Natural killer cell treated with Interleukin-12 subunit alpha and Interleukin-12 subunit beta and Interleukin-15 and Interleukin-18, amount 100 ng/mL, for 72 hours (primary cell): ENCODE measurements around the gene NIN. TPM values are rescaled to one million over a fixed set of nuclear protein-coding genes. Genes with fewer than 3 reads are reported as not detected.

Experiments
- ATAC-seq, 2 donors: fragments of 150-1000 bp; cut with Tn5 transposase in 1 of 2; sonication (Bioruptor Pico), chemical (Tn5 transposase) in 1 of 2; 2 replicates each; pipeline ENCODE4 v1.10.0; 2021
- DNase-seq: peaks from one replicate; pipeline ENCODE4 v3.0.0; 2022; ENCODE audit warnings: low spot score
- H3K27ac Mint-ChIP-seq, 2 donors: 1 replicate in 1 of 2; 2 replicates in 1 of 2; pipeline ENCODE4 v1.8.0; 2022; ENCODE audit warnings: mixed read lengths in 2 of 2, mild to moderate bottlenecking in 1 of 2, moderate library complexity in 1 of 2
- H3K27me3 Mint-ChIP-seq, 2 donors: 1 replicate in 1 of 2; 2 replicates in 1 of 2; pipeline ENCODE4 v1.8.0; 2022; ENCODE audit warnings: mixed read lengths in 2 of 2
- H3K36me3 Mint-ChIP-seq: one replicate; pipeline ENCODE4 v1.8.0; 2022; ENCODE audit warnings: mixed read lengths
- H3K4me1 Mint-ChIP-seq, 2 donors: 1 replicate in 1 of 2; 2 replicates in 1 of 2; pipeline ENCODE4 v1.8.0; 2022; ENCODE audit warnings: low read depth in 2 of 2, mixed read lengths in 2 of 2, mild to moderate bottlenecking in 1 of 2
- H3K4me3 Mint-ChIP-seq: one replicate; pipeline ENCODE4 v1.8.0; 2022; ENCODE audit warnings: mixed read lengths
- H3K9me3 Mint-ChIP-seq: 2 replicates; pipeline ENCODE4 v1.8.0; 2022; ENCODE audit warnings: mixed read lengths
- total RNA-seq, 2 donors: library from RNA; stranded (reverse); gene quantifications; one replicate each; pipeline ENCODE4 v1.2.3, GENCODE V29; 2022

Gene NIN
- 10 to 100 TPM; 52.0 to 74.5 TPM for total RNA-seq

GRCh38 chr14:50830932-50831725 is at the start of gene NIN:
Gene NIN, minus strand, starts transcription at chr14:50831162. Its CDS starts 9,106 bp downstream, at chr14:50822056.
- Mint-ChIP-seq H3K4me1 (peaks cover 35 to 39% of the 10 kb centered on the region in 2 donors), H3K27ac (peak within 1 kb of the TSS; percentile 79 to 90), H3K27me3 (peaks cover 0 to 3% of the 10 kb centered on the region in 2 donors), H3K4me3 (peak within 1 kb of the TSS; percentile 94), H3K36me3 (no peaks in the 10 kb centered on the region), H3K9me3 (no peaks in the 10 kb centered on the region)
- ATAC-seq (peak; percentile 95 to 96), DNase-seq (peak; percentile 83)

- peak; percentile 77 to 87 for ATAC-seq
- H3K27me3 Mint-ChIP-seq = peaks cover 57 to 68% of the 10 kb centered on the region in 2 donors
- H3K9me3 Mint-ChIP-seq = no peaks in the 10 kb centered on the region
- H3K36me3 Mint-ChIP-seq = no peaks in the 10 kb centered on the region
- no peak overlapping the region for H3K27ac Mint-ChIP-seq
- DNase-seq = no peak
- peaks cover 6 to 13% of the 10 kb centered on the region in 2 donors for H3K4me1 Mint-ChIP-seq
- H3K4me3 Mint-ChIP-seq = no peak overlapping the region
These were observed 44.6 kb upstream of the NIN start for GRCh38 chr14:50875359-50876070.

- peaks cover 58 to 69% of the 10 kb centered on the region in 2 donors for H3K27me3 Mint-ChIP-seq
- no peaks in the 10 kb centered on the region for H3K36me3 Mint-ChIP-seq
- H3K9me3 Mint-ChIP-seq = no peaks in the 10 kb centered on the region
- DNase-seq = no peak
- no peak overlapping the region for H3K27ac Mint-ChIP-seq
- H3K4me3 Mint-ChIP-seq = no peak overlapping the region
- H3K4me1 Mint-ChIP-seq = peaks cover 6 to 13% of the 10 kb centered on the region in 2 donors
- no peak for ATAC-seq
These were observed 43.8 kb upstream of the NIN start for GRCh38 chr14:50874757-50875156.

DNA sequence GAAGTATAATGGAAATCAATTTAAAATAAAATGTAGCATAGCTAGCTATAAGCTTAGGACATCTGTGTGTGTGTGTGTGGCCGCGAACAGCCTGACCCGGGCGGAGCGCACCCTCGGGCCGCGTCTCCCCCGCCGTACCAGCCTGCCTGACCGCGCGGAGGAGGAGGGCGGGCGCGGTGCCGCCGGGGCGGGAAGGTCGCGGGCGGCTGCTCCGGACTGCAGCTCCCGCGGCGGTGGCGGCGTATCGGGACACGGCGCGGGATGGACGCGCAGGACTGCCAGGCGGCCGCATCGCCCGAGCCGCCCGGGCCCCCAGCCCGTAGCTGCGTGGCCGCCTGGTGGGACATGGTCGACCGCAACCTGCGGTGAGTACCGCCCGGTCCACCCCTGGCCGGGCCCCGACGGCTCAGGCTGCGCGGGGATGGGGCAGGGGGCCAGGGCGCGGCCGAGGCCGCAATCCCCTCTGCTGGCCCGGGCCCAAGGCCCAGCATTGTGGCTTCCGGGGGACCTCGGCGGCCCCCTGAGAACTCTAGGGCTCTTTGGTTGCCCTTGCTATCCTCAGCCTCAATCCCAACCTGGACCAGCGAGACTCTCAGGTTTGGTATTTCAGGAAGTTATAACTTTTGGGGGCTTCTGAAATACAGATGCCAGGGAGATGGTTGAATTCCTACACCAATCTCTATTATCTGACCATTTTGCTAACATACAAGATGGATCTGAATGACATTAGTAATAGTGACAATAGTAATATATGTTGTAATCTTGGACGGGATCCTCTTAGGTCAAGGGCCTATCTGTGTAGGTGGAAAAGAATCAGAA is 41.2 kb upstream of the NIN start, which contains the start of gene ABHD12B:
Gene ABHD12B (plus strand): TSS at position 140 of the 819 bp plus-strand sequence. CDS start 122 bp downstream, at position 262.
- Mint-ChIP-seq H3K4me1 (peaks cover 6 to 13% of the 10 kb centered on the region in 2 donors), H3K4me3 (no peak within 1 kb of the TSS), H3K9me3 (no peaks in the 10 kb centered on the region), H3K27ac (no peak within 1 kb of the TSS), H3K36me3 (no peaks in the 10 kb centered on the region), H3K27me3 (peaks cover 63 to 80% of the 10 kb centered on the region in 2 donors)
- ATAC-seq (peak; percentile 31 to 55), DNase-seq (no peak)

GRCh38 chr14:50871228-50871627 is 40.3 kb upstream of the NIN start:
- Mint-ChIP-seq H3K9me3 (no peaks in the 10 kb centered on the region), H3K4me1 (peaks cover 6 to 13% of the 10 kb centered on the region in 2 donors), H3K36me3 (no peaks in the 10 kb centered on the region), H3K4me3 (no peak overlapping the region), H3K27me3 (peaks cover 62 to 80% of the 10 kb centered on the region in 2 donors), H3K27ac (no peak overlapping the region)
- ATAC-seq (no peak), DNase-seq (no peak)

GRCh38 chr14:50865391-50866076 is 34.6 kb upstream of the NIN start:
- Mint-ChIP-seq H3K9me3 (no peaks in the 10 kb centered on the region), H3K27me3 (peaks cover 27 to 52% of the 10 kb centered on the region in 2 donors), H3K4me1 (peaks cover 0 to under 1% of the 10 kb centered on the region in 2 donors), H3K4me3 (peak overlapping the region; percentile 20), H3K27ac (peak overlapping the region in 1 of 2 donors; percentile 60), H3K36me3 (no peaks in the 10 kb centered on the region)
- no peak for DNase-seq
- ATAC-seq = no peak

DNA sequence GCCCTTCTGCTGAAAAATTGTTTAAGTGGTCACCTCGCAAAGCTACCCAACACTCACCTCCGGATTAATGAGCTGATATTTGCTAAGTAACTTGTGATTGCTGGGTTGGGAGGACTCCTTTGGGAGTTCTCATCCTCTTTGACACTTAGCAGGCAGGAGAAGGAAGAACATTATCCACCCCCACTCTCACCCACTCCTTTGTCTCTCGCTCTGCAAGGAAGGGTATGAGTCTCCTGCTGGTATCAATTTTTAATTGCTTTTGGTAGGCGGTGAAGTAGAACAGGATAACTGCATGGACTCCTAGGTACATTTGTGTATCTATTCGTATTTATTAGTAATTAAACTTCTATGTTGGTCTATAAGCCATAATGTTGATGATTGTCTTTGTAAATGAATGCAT is 34.0 kb upstream of the NIN start:
- ATAC-seq (no peak), DNase-seq (no peak)
- Mint-ChIP-seq H3K4me1 (peaks cover 5 to 7% of the 10 kb centered on the region in 2 donors), H3K9me3 (no peaks in the 10 kb centered on the region), H3K27me3 (peaks cover 22 to 46% of the 10 kb centered on the region in 2 donors), H3K27ac (peak overlapping the region in 1 of 2 donors; percentile 60), H3K4me3 (no peak overlapping the region), H3K36me3 (no peaks in the 10 kb centered on the region)

GRCh38 chr14:50864237-50864636 is 33.3 kb upstream of the NIN start:
- Mint-ChIP-seq H3K27me3 (peaks cover 16 to 39% of the 10 kb centered on the region in 2 donors), H3K4me3 (no peak overlapping the region), H3K4me1 (peaks cover 6 to 7% of the 10 kb centered on the region in 2 donors), H3K9me3 (no peaks in the 10 kb centered on the region), H3K27ac (no peak overlapping the region), H3K36me3 (no peaks in the 10 kb centered on the region)
- no peak for DNase-seq
- no peak for ATAC-seq

- no peak for ATAC-seq
- no peak overlapping the region for H3K4me3 Mint-ChIP-seq
- H3K27me3 Mint-ChIP-seq = peaks cover 7 to 20% of the 10 kb centered on the region in 2 donors
These were observed 31.1 kb upstream of the NIN start for GRCh38 chr14:50862036-50862570.

GRCh38 chr14:50860478-50861086 is 29.6 kb upstream of the NIN start:
- Mint-ChIP-seq H3K4me1 (peaks cover 6 to 7% of the 10 kb centered on the region in 2 donors), H3K4me3 (peak overlapping the region; percentile 84), H3K36me3 (no peaks in the 10 kb centered on the region), H3K27ac (peak overlapping the region in 1 of 2 donors; percentile 74), H3K27me3 (peaks cover 3 to 5% of the 10 kb centered on the region in 2 donors), H3K9me3 (no peaks in the 10 kb centered on the region)
- peak; percentile 82 for DNase-seq
- peak; percentile 71 to 80 for ATAC-seq

More at GRCh38 chr14:50862036-50862570, 31.1 kb upstream of the NIN start:
- Mint-ChIP-seq H3K36me3 (no peaks in the 10 kb centered on the region), H3K9me3 (no peaks in the 10 kb centered on the region), H3K27ac (no peak overlapping the region), H3K4me1 (peaks cover 6 to 7% of the 10 kb centered on the region in 2 donors)
- no peak for DNase-seq

- peak overlapping the region in 1 of 2 donors; percentile 33 for H3K27ac Mint-ChIP-seq
These were observed 28.3 kb upstream of the NIN start for GRCh38 chr14:50859296-50859624.

GRCh38 chr14:50856660-50857059 is 25.7 kb upstream of the NIN start:
- no peak for DNase-seq
- H3K4me3 Mint-ChIP-seq = no peak overlapping the region
- no peak overlapping the region for H3K27ac Mint-ChIP-seq

More at GRCh38 chr14:50859296-50859624, 28.3 kb upstream of the NIN start:
- Mint-ChIP-seq H3K4me3 (peak overlapping the region; percentile 72), H3K36me3 (no peaks in the 10 kb centered on the region), H3K9me3 (no peaks in the 10 kb centered on the region), H3K27me3 (no peaks in the 10 kb centered on the region), H3K4me1 (peaks cover 6 to 7% of the 10 kb centered on the region in 2 donors)
- DNase-seq = no peak
- ATAC-seq = no peak

More at GRCh38 chr14:50856660-50857059, 25.7 kb upstream of the NIN start:
- ATAC-seq = no peak
- Mint-ChIP-seq H3K27me3 (no peaks in the 10 kb centered on the region), H3K4me1 (peaks cover 6 to 7% of the 10 kb centered on the region in 2 donors), H3K9me3 (no peaks in the 10 kb centered on the region), H3K36me3 (no peaks in the 10 kb centered on the region)
